Superior temporal gyrus (tissue), 1 donor: ENCODE measurements around the gene ZNF750.

Source experiments
- DNase-seq: peaks from one replicate; pipeline ENCODE4 v3.0.0-alpha.2; 2016; ENCODE audit errors: extremely low spot score

Gene ZNF750

GRCh38 chr17:82835122-82835521 is 4.7 kb downstream of the ZNF750 start:
- DNase-seq, result no peak

DNA sequence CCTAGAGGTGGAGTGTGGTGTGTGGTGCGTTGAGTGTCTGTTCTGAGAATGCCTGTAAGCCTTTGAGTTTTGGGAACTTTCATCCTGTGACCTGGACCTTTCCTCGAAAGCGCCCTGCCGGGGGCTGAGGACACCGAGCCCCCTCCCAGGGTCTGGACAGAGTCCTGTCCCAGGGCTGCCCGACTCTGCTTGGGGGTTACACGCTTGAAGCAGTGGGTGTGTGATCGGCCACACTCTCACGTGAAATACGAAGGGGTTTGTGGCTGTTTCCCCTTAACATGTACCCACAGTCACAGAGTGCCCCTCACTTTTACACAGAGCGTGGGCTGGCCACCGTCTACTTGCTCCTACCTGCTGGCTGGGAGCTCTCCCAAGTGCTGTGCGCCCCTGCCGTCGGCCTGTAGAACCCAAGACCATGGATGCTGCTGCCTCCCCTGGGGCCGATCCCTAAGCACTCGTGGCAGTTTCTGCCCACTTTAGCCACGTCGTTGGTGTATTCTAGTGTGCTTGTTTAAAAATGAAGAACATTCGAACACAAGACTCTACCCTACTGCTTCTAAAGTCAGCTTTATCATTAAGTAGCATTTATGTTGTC is 6.8 kb downstream of the ZNF750 start:
- DNase-seq, result no peak

GRCh38 chr17:82832411-82832810 is 7.4 kb downstream of the ZNF750 start:
- no peak for DNase-seq

GRCh38 chr17:82831818-82832200 is 8.0 kb downstream of the ZNF750 start:
- no peak for DNase-seq

- no peak for DNase-seq
These were observed 8.6 kb downstream of the ZNF750 start for GRCh38 chr17:82831041-82831817.

- no peak for DNase-seq
These were observed 9.6 kb downstream of the ZNF750 start for GRCh38 chr17:82830249-82830661.

DNA sequence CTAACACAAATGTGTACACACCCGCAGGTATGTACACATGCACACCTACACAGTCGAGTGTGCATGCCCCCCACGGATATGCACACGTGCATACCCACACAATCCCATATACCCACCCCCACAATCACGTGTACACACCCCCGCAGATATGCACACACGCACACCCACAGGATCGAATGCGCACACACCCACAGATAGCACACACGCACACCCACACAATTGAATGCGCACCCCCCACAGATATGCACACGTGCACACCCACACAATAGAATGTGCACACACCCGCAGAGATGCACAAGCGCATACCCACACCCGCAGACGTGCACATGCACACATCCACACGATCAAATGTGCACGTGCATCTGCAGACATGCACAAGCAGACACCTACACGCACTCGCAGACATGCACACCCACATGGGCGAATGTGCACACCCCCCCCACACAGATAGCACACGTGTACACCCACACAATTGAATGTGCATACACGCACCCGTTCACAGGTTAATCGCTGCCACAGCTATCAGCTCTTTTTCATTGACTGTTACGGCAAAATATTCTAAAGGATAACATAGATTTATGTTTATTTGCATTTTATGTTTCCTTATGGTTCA is 10.8 kb downstream of the ZNF750 start:
- DNase-seq, result no peak

DNA sequence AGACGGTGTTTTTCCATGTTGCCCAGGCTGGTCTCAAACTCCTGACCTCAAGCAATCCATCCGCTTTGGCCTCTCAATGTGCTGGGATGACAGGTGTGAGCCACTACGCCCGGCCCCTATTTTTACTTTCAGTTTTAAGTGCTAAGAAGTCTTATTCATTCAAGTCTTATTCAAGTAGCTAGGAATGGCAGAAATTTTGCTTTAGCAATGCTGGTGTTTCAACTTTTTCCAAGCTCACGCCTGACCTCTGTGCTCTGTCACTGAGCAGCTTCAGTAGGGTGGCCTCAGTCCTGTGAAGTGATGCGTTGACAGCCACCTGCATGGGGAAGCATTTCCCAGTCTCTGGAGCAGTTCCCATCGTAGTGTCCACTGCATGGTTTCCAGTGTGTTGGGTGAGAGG is 12.9 kb downstream of the ZNF750 start:
- DNase-seq, result no peak

DNA sequence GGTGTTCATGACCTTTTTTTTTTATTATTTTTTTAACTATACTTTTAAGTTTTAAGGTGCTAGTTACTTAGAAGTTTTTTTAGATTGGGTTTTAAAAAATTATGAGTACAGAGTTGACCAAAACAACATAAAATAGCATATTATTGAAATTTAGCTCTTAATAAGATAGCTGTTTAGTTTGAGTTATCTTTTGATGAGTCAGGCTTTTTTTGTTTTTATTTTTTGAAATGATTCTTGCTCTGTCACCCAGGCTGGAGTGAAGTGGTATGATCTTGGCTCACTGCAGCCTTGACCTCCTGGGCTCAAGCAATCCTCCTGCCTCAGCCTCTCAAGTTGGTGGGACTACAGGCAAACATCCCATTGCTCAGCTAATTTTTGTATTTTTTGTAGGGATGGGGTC is 13.6 kb downstream of the ZNF750 start:
- no peak for DNase-seq

- no peak for DNase-seq
These were observed 14.2 kb downstream of the ZNF750 start for GRCh38 chr17:82825540-82826124.

- DNase-seq, result no peak
These were observed 16.8 kb downstream of the ZNF750 start for GRCh38 chr17:82823004-82823403.

DNA sequence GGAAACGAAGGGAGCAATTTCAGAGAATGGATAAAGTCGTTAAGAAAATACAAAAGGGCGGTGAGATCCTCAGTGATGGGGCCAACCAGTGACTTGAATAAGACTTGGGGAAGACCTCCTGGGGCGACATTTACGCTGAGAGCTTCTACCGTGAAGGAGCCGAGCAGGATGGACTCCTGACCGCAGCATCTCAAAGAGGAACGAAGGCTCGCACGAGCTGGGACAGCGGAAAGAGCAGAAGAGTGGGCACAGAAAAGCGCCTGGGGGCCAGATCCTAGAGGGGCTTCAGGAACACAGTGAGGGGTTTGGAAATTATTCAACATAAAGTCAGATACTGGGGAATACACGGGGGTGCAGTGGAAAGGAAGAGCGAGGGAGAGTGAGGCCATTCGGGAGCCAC is 17.5 kb downstream of the ZNF750 start:
- DNase-seq, result no peak

DNA sequence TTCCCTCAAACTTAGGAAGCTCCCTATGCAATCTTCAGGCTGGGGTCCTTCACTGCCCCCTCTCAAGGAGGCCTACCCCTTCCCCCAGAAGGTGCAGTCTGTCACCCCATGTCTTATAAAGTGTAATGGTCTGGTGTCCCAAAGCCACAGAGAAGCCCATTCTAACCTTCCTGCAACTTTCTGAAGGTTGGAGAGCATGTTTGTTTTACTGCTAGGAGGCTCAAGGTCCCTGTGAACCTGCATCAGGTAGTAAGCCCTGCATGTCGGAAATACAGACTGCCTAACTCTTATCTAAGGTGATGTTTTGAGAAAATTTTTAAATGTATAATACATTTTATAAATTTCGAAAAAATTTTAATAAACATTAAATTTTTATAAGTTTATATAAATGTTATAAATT is 18.3 kb downstream of the ZNF750 start:
- no peak for DNase-seq

- DNase-seq, result no peak
These were observed 19.3 kb downstream of the ZNF750 start for GRCh38 chr17:82820278-82821251.

DNA sequence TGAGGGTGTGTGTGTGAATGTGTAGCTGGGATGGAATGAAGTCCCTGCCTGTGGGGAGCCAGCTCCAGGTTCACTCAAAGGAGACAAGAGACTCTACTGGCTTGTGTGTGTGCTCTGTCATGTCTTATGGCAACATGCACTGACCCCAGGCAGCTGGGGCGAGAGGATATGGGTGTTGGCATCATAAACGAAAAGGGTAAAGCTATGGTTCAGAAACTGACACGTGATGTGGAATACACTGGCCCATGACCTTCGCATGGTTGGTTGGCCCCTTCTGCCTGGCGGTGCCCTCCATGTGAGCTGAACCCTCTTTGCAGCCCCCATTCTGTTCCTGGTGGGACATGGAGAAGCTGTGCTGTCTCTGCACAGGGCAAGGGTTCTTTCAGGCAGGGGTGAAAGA is 21.9 kb downstream of the ZNF750 start:
- DNase-seq, result no peak

DNA sequence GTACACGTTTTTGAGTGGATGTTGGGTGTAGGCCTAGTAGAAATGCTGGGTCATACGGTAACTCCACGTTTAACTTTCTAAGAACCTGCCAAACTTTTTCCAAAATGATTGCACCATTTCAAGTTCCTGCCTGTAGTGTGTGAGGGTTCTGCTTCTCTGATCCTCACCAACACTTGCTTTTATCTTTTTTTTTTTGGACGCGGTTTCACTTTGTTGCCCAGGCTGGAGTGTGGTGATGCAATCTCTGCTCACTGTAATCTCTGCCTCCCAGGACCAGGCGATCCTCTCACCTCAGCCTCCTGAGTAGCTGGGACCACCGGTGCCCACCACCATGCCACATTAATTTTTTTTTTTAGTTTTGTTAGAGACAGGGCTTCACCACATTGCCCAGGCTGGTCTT is 23.5 kb downstream of the ZNF750 start:
- no peak for DNase-seq

GRCh38 chr17:82815790-82816305 is 24.0 kb downstream of the ZNF750 start:
- no peak for DNase-seq

GRCh38 chr17:82815354-82815753 is 24.5 kb downstream of the ZNF750 start:
- no peak for DNase-seq

DNA sequence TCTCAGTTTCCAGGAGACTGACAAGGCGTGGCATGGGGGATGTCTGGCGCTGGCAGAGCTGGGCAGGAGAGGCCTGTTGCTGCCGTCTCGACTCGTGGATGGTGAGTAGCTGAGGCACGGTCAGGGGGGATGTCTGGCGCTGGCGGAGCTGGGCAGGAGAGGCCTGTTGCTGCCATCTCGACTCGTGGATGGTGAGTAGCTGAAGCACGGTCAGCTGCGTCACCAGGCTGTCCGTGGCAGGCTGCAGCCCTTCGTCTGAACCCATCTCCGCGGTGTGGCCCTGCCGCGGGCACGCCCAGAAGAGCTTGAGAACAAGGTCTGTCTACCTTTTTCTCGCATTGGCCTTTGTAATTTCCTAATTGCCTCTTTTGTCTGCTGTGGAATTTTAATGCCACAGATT is 25.0 kb downstream of the ZNF750 start:
- no peak for DNase-seq

DNA sequence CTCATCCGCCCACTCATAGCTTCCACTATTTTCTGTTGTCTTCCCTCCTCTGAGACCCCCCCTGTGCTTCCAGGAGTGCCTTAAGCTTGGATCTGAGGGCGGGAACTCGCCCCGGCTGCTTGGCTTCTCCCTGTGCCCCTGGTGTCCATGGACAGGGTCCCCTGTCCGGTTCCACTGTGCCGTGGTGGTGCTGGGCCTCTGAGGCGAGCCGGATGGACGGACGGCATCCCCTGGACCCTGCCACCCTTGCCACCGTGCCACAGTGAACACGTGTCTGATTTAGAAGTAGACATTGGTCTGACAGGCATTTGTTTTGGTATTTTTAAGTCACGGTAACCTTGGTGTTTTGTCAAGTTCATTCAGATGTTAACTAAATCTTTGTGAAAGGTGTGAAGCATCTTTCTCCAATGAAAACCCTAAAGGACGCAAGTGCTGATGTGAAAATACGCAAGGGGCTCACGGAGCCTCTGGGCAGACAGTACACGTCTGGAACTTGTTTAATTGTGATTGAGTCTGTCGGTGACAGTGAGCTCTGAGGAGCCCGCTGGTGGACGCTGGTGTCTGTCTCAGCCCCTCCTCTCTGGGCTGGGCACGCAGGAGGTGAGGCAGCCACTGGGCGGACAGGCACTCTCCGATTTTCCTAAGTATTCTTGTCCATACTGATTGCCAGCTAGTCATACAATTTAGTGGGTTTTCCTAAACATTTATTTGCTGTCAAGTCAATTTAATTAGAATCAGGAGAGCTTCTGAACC is 26.3 kb downstream of the ZNF750 start:
- DNase-seq, result no peak

GRCh38 chr17:82812601-82813000 is 27.2 kb downstream of the ZNF750 start:
- no peak for DNase-seq
